ENCODE results near the gene CDC45.

DNA sequence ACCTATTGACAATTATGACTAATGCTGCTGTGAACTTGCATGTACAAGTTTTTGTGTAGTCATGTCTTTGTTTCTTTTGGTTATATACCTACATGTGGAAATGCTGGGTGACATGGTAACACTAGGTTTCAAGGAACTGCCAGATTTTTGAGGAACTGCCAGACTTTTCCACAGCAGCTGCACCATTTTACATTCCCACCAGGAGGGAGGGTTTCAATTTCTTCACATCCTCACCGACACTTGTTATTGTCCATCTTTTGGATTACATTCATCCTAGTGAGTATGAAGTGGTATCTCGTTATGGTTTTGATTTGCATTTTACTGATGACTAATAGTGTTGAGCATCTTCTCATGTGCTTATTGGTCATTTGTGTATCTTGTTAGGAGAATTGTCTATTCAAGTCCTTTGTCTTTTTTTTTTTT is 31.2 kb downstream of the CDC45 start:
- TF ChIP-seq, protein P1, sequence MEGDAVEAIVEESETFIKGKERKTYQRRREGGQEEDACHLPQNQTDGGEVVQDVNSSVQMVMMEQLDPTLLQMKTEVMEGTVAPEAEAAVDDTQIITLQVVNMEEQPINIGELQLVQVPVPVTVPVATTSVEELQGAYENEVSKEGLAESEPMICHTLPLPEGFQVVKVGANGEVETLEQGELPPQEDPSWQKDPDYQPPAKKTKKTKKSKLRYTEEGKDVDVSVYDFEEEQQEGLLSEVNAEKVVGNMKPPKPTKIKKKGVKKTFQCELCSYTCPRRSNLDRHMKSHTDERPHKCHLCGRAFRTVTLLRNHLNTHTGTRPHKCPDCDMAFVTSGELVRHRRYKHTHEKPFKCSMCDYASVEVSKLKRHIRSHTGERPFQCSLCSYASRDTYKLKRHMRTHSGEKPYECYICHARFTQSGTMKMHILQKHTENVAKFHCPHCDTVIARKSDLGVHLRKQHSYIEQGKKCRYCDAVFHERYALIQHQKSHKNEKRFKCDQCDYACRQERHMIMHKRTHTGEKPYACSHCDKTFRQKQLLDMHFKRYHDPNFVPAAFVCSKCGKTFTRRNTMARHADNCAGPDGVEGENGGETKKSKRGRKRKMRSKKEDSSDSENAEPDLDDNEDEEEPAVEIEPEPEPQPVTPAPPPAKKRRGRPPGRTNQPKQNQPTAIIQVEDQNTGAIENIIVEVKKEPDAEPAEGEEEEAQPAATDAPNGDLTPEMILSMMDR (IDR thresholded peaks at IDR 0.05 in 4 of 5, conservative IDR thresholded peaks at IDR 0.05 in 1 of 5): no peak
- TF ChIP-seq POLR2A (IDR thresholded peaks at IDR 0.05): no peak
